GM21619 (cell line): ENCODE measurements around the gene ABL1.
A peak's percentile ranks its signal among the peaks of the same experiment; 100 is the strongest.

Experiments
- ATAC-seq: cut with Tn5 transposase; IDR thresholded peaks from one replicate; pipeline ENCODE4 v1.9.1; 2021; ENCODE audit not compliant: unreplicated experiment

The ABL1 gene

GRCh38 chr9:130824643-130825350, 10.3 kb upstream of the ABL1 start:
- no peak for ATAC-seq

GRCh38 chr9:130825351-130825651, 9.8 kb upstream of the ABL1 start:
- ATAC-seq, result no peak

- no peak for ATAC-seq
These were observed 9.2 kb upstream of the ABL1 start for GRCh38 chr9:130825809-130826208.

DNA sequence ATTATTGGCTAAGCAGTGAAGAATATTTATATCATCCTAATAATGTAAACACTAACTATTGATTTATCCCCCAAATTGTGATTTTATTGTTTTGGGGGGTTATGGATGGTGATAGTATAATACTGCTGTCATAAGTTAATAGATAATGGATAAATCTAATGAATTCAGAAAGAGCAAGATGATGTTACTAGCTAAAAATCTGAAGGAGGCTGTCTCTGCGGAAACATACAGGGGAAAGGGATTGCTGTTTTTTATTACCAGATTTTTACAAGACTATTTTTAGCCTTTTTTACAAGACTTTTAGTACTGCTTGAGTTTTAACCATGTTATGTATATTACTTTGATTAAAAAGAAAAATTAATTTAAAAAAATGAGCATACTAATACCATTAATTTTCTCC, 5.3 kb upstream of the ABL1 start:
- ATAC-seq, result no peak

GRCh38 chr9:130830231-130830760, 4.8 kb upstream of the ABL1 start:
- ATAC-seq, result no peak

DNA sequence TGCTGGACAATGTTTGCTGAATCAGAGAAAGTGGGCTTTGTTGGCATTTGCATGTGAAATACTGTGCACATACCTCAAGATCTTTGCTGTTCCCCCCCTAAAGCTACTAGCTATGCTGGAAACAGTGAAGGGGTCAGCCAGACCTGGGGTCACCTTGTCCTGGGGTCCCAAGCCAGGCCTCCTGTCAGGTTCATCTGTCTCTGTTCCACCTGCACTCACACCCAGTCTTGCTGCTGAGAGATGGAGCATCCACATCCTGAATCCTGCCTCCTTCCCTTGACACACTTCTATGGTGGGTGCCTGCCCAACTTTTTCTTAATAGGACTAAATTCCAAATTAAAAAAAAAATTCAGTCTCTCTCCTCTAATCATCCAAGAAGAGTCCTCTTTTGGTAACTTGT, 4.0 kb upstream of the ABL1 start:
- no peak for ATAC-seq

DNA sequence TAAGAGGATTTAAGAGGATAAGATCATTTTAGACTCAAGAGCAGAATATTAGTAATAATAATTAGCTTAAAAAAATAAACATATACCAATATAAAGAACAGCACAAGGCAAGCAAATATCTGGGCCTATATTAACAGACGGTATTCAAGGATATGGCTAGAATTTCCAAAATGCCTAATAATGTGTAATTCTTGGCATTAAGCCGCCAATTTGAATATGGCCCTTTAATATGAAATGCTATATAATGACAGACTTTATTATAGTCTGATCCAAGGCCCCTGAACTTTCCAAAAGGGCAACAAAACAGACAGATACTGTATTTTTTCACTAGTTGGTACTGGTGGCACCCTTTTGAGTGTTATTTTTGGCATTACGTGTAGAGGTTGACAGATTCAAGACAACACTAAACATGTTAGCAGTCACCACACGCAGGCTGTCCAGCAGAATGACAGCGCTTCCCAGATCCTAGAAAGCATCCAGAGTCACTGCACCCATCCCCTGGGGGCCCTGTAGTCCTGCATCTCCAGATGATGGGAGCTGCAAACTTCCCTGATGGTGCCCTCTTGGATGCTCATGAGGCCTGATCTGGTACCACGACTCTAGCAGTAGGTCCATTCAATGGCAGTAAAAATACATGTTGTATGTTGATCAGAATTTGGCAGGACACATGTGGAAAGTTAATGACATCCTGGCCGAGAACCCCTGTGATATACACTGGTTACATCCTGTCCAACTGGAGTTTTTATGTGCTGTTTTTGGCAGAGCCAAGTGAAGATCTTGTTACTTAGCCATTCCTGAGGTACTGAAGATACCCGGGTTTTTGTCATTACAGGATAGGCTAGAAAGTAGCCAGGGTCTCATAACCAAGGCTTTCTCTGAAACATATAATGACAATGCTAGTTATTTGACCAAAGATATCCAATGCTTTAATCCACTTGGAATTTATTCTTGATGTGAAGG, 1.7 kb upstream of the ABL1 start:
- ATAC-seq, result no peak

DNA sequence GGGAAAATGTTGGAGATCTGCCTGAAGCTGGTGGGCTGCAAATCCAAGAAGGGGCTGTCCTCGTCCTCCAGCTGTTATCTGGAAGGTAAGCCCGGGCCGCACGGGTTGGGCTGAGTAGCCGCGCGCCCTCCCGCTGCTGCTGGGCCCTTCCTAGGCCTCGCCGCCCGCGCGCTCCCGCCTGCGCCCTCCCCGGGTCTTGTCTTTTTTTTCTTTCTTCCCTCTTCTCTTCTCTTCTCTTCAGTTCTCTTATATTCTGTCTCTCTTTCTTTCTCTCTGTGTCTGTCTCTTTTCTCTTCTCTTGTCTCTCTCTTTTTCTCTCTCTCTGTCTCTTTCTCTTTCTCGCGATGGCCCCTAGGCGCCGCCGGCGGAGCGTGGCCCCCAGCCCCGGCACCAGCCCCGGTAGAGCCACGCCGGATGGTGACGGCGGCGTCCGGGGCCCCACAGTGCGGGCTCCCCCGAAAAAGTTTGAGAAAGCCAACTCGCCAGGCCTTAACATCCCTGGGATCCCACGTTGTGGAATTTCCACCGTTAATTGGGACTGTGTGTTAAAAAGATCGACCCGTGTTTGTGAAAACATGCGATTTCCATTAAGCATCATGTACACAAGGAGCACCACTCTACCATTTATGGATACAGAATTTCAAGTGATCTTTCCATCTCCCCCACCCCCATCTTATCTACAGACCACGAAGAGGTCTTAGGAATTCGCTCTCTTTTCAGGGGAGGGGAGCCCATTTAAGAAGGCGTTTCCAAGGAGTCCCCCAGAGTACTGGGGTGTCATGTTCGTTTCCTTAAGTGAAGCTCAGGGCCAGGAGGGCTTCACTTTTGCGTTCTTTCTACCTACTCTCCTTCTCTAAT, 616 bp downstream of the ABL1 start:
- peak; percentile 38 for ATAC-seq

GRCh38 chr9:130837002-130837511, 2.0 kb downstream of the ABL1 start:
- no peak for ATAC-seq

- no peak for ATAC-seq
These were observed 2.6 kb downstream of the ABL1 start for GRCh38 chr9:130837643-130838042.

- ATAC-seq, result no peak
These were observed 4.4 kb downstream of the ABL1 start for GRCh38 chr9:130839132-130840111.

DNA sequence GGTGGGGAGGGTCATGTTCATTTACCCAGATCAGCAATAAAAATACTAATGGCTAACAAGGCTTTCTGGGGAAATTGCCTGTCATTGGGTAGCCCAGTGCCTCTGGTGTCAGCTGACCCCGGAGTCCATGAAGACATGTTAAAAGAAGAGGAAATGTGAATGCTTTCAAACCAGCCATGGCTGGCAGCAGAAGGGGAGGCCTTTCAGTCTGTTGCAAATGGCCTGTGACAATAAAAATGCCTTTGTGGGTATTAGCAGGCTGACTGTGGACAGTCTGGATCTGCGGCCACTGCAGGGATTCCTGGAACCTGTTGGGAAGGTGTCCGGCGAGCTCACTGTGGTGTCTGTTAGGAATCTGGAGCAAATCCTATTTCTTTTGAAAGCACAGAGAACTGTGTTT, 7.5 kb downstream of the ABL1 start:
- no peak for ATAC-seq

- no peak for ATAC-seq
These were observed 8.2 kb downstream of the ABL1 start for GRCh38 chr9:130843049-130843908.

GRCh38 chr9:130844044-130844451, 9.0 kb downstream of the ABL1 start:
- ATAC-seq, result no peak

DNA sequence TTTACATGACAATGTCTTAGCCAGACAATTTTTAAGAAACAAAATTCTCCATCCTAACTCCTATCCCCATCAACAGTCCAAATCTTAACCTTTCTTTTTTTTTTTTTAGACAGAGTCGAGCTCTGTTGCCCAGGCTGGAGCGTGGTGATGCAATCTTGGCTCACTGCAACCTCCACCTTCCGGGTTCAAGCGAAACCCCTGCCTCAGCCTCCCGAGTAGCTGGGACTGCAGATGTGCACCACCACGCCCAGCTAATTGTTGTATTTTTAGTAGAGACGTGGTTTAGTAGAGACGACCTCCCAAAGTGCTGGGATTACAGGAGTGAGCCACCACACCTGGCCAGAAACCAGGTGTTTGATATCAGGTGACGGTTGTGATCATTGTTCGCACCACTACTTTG, 10.2 kb downstream of the ABL1 start:
- ATAC-seq, result no peak

DNA sequence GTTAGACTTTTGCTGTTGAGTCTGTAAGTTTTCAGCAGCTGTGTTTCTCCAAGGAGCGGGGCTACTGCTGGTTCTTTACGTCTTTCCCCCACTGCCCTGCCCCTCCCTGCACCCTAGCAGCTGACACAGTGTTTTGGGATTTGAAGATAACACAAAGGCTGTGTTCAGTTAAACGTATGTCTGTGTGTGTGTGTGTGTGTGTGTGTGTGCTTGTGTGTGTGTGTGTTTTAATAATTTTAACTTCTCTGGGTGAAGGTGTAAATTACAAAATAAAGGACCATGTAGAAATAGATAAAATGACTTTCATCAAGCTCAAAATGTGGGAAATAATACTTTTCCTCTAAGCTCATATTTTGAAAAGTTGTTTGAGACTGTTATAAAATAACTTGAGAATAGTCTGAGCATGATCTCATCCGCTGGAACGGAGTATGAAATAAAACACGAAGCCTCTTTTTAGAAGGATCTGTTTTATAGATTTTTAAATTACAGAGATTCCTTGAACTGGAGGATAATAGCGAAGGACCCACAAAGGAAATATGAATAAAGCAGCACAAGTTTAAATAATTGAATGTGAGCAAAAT, 10.9 kb downstream of the ABL1 start:
- no peak for ATAC-seq

GRCh38 chr9:130846487-130847305, 11.6 kb downstream of the ABL1 start:
- no peak for ATAC-seq
